Glutamatergic neuron (in vitro differentiated cells): Measurements from ENCODE around the gene NR3C2. TPM values are rescaled to one million over a fixed set of nuclear protein-coding genes. Genes with fewer than 3 reads are reported as not detected.
A peak's percentile ranks its signal among the peaks of the same experiment; 100 is the strongest.

Experiments
- DNase-seq: peaks from one replicate; pipeline ENCODE4 v3.0.0; 2022
- H3K27ac Mint-ChIP-seq: one replicate; pipeline ENCODE4 v1.8.0; 2020; ENCODE audit warnings: mild to moderate bottlenecking, mixed read lengths, inconsistent platforms; ENCODE audit not compliant: unreplicated experiment
- H3K27me3 Mint-ChIP-seq: one replicate; pipeline ENCODE4 v1.8.0; 2020; ENCODE audit warnings: mild to moderate bottlenecking, moderate library complexity, mixed read lengths, inconsistent platforms; ENCODE audit not compliant: unreplicated experiment
- H3K36me3 Mint-ChIP-seq: one replicate; pipeline ENCODE4 v1.8.0; 2020; ENCODE audit warnings: mild to moderate bottlenecking, mixed read lengths, inconsistent platforms; ENCODE audit not compliant: unreplicated experiment
- H3K4me1 Mint-ChIP-seq: one replicate; pipeline ENCODE4 v1.8.0; 2020; ENCODE audit warnings: mild to moderate bottlenecking, low read depth, mixed read lengths, inconsistent platforms; ENCODE audit not compliant: unreplicated experiment
- H3K4me3 Mint-ChIP-seq: one replicate; pipeline ENCODE4 v1.8.0; 2020; ENCODE audit warnings: mild to moderate bottlenecking, mixed read lengths, inconsistent platforms; ENCODE audit not compliant: unreplicated experiment
- H3K9me3 Mint-ChIP-seq: one replicate; pipeline ENCODE4 v1.8.0; 2020; ENCODE audit warnings: mild to moderate bottlenecking, moderate library complexity, mixed read lengths, inconsistent platforms; ENCODE audit not compliant: unreplicated experiment
- CTCF ChIP-seq: fragments of 200-600 bp; sonication (generic); IDR thresholded peaks from one replicate; pipeline ENCODE4 v1.5.0; 2021; ENCODE audit not compliant: partially characterized antibody, unreplicated experiment
- total RNA-seq: library from RNA; stranded (reverse); fragmentation: NEBNext Ultra II Directional; extraction: Animal tissue kit (Norgen Biotek cat#: 25700); gene quantifications from one replicate; pipeline ENCODE4 v1.2.1, GENCODE V29; 2021; ENCODE audit not compliant: unreplicated experiment

NR3C2 gene
- total RNA-seq, 1 donor from 2014 or later = 0.29 TPM

GRCh38 chr4:148292686-148293085 lies 149.5 kb downstream of the NR3C2 start:
- Mint-ChIP-seq H3K4me3 (no peak overlapping the region), H3K27me3 (no peaks in the 10 kb centered on the region), H3K36me3 (no peaks in the 10 kb centered on the region), H3K9me3 (no peaks in the 10 kb centered on the region), H3K27ac (no peak overlapping the region), H3K4me1 (no peaks in the 10 kb centered on the region)
- TF ChIP-seq CTCF = no peak
- no peak for DNase-seq

GRCh38 chr4:148289740-148290139 lies 152.5 kb downstream of the NR3C2 start:
- Mint-ChIP-seq H3K27ac (peak overlapping the region; percentile 68), H3K36me3 (no peaks in the 10 kb centered on the region), H3K9me3 (no peaks in the 10 kb centered on the region), H3K4me1 (peaks cover 2% of the 10 kb centered on the region), H3K4me3 (no peak overlapping the region), H3K27me3 (no peaks in the 10 kb centered on the region)
- no peak for TF ChIP-seq CTCF
- no peak for DNase-seq

- Mint-ChIP-seq H3K4me3 (no peak overlapping the region), H3K9me3 (no peaks in the 10 kb centered on the region), H3K36me3 (no peaks in the 10 kb centered on the region), H3K27me3 (no peaks in the 10 kb centered on the region), H3K4me1 (peaks cover 7% of the 10 kb centered on the region), H3K27ac (no peak overlapping the region)
- TF ChIP-seq CTCF = no peak
- DNase-seq = no peak
These were observed 153.8 kb downstream of the NR3C2 start for GRCh38 chr4:148288448-148288847.

- H3K36me3 Mint-ChIP-seq = no peaks in the 10 kb centered on the region
- H3K9me3 Mint-ChIP-seq = no peaks in the 10 kb centered on the region
- no peak overlapping the region for H3K27ac Mint-ChIP-seq
- no peaks in the 10 kb centered on the region for H3K27me3 Mint-ChIP-seq
- no peak for DNase-seq
- H3K4me1 Mint-ChIP-seq = peaks cover 7% of the 10 kb centered on the region
- no peak for TF ChIP-seq CTCF
- no peak overlapping the region for H3K4me3 Mint-ChIP-seq
These were observed 155.1 kb downstream of the NR3C2 start for GRCh38 chr4:148287111-148287510.

- no peak overlapping the region for H3K27ac Mint-ChIP-seq
- no peaks in the 10 kb centered on the region for H3K27me3 Mint-ChIP-seq
- no peak for DNase-seq
- peaks cover 7% of the 10 kb centered on the region for H3K4me1 Mint-ChIP-seq
- no peak for TF ChIP-seq CTCF
- H3K9me3 Mint-ChIP-seq = no peaks in the 10 kb centered on the region
- H3K4me3 Mint-ChIP-seq = no peak overlapping the region
- no peaks in the 10 kb centered on the region for H3K36me3 Mint-ChIP-seq
These were observed 156.2 kb downstream of the NR3C2 start for GRCh38 chr4:148286012-148286411.
